GM21367 (cell line): ENCODE measurements around the gene TSPAN13.
"Not testable (repeated sequence)": the region's sequence is repeated elsewhere in the genome, so short reads cannot be mapped to it uniquely, and the experiment has no call there.

Experiments used
- ATAC-seq: cut with Tn5 transposase; IDR thresholded peaks from one replicate; pipeline ENCODE4 v1.9.1; 2021; ENCODE audit not compliant: unreplicated experiment

The TSPAN13 gene

DNA sequence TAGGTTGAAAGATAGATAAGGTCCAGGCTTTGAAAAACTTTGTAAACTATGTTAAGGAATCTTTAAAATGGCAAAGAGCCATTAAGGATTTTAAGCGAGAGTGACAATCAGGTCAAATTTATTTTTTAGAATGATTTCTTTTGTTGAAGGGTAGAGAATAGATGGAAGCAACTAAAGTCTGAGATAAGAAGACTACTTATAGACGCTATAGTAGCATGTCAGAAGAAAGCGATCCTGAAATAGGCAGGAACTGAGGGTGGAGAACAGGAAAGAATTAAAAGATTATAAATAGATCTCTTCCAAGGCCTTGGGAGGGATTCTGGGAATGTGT is 13.0 kb upstream of the TSPAN13 start:
- ATAC-seq: no peak

DNA sequence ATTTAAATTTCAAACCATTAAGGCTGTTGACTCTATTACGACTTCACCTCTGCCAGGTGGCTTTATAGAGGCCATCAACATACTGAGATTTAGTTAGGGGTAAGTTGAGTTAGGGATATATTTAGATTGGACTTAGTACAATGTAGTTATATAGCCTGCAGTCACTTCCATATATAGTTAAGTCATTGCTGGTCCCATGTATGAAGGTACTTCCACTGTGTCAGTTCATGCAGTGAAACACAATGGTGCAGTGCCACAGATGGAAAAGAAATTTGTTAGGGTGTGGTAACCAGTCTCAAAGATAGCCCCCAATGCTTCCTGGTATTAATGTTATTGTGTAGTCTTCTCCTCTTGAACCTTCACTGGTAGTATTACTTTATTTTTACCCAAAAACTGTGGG is 12.6 kb upstream of the TSPAN13 start:
- no peak for ATAC-seq

DNA sequence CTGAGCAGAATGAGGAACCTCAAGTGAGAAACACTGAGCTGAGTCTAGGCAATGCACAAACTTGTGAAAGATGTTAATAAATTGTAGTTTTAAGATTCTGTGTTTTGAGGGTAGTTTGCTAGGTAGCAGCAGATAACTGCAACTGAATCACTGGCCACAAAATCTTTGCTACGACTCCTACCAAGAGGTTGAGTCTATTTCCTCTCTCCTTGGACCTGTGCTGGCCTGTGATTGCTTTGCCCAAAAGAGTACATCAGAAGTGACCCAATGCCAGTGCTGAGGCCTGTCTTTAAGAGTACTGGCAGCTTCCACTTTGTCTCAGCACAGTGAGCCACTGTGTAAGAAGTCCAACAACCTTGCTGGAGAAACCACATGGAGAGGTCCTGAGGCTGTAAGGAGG is 11.9 kb upstream of the TSPAN13 start:
- ATAC-seq: no peak

DNA sequence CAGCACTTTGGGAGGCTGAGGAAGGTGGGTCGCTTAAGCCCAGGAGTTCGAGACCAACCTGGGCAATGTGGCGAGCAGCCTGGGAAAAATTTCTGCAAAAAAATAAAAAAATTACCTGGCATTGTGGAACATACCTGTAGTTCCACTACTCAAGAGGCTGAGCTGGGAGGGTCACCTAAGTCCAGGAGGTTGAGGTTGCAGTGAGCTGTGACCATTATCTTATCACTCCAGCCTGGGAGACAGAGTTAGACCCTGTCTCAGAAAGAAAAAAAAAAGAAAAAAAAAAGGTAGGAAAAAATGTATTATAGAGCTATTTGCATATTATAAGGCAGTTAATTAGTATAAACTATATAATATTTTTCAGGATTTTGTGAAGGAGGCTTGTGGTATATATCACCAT is 11.0 kb upstream of the TSPAN13 start:
- ATAC-seq: no peak

DNA sequence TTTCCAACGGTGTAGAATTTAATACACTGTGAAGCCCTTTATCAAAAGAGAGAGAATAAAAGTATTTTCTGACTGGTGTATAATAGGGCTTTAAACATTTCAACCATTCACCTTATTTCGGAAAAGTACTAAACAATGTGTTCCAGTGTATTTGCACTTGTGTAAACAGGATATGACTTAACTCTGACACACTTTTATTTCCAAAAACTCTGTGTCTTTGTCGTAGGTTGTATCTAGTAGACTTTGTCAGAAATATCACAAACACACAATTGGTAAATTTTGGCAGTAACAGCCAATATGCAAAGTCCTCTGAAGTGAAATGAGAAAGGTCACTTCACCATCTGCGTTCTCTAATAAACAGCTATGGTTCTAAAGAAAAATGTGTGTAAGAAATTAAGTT is 10.3 kb upstream of the TSPAN13 start:
- no peak for ATAC-seq

DNA sequence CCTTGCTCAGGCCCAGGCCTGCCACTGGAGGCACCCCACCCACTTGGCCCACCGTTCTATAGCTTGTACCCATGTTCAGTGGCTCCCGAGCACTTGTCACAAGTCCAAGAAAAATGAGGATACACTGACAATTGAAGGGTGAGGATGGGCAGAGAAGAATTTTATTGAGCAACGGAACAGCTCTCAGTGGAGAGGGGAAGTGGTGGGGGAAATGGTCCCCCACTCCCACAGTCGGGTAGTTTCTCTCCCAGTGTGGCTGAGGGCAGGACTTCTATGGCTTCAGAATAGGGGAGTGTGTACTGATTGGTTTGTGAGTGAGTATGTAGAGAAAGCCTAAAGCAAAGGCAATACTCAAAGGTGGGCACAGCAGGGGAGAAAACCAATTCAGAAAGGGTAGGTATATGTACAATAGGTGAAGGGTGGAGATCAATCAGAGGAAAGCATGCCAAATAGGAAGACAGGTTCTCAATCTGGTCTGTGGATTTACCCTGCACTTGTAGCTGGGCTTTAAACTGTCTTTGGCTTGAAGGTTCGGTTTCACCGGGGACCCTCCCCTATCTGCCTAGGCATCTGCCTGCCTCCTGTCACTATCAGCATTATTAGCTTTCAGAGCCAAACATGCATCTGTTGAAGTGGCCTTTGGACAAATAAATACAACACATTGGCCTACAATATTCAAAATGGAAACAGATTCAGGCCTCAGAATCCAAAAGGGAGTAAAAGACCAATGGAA is 8.9 kb upstream of the TSPAN13 start:
- no peak for ATAC-seq

DNA sequence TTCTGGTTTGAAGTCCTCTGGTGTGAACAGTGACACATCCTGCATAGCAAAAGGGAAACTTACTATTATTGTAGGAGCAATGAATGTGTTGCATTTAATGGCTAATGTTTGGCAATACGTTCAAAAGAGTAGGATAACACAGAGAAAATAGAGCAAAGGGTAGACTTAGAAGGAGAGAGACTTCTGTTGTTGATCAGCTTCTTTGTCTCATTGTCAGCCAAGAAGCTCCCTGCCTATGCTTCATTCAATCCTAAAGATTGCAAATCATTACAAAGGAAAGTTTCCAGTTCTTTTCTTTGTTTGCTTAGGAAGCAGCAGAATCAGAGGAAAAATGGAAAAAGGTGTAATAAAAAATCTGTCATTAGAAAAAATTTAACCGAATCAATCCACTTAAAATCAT is 7.9 kb upstream of the TSPAN13 start:
- no peak for ATAC-seq

DNA sequence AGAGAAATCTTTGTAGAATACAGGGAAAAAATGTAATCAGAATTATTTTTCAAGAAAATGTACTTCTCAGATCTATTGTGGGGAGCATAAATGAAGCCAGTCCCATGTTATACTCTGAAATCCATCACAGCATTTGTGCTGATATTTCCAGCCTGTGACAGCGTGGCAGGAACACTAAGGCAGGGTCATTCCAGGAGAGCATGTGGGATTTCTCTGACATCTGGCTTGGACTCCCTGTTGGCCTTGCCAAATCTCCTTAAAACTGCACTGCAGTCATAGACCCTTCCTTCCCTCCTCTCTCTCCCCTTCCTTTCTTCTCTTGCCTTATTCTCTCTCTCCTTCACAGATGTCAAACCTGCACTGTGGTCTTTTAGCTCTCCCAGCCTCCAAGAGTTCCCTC is 6.5 kb upstream of the TSPAN13 start:
- ATAC-seq: no peak

DNA sequence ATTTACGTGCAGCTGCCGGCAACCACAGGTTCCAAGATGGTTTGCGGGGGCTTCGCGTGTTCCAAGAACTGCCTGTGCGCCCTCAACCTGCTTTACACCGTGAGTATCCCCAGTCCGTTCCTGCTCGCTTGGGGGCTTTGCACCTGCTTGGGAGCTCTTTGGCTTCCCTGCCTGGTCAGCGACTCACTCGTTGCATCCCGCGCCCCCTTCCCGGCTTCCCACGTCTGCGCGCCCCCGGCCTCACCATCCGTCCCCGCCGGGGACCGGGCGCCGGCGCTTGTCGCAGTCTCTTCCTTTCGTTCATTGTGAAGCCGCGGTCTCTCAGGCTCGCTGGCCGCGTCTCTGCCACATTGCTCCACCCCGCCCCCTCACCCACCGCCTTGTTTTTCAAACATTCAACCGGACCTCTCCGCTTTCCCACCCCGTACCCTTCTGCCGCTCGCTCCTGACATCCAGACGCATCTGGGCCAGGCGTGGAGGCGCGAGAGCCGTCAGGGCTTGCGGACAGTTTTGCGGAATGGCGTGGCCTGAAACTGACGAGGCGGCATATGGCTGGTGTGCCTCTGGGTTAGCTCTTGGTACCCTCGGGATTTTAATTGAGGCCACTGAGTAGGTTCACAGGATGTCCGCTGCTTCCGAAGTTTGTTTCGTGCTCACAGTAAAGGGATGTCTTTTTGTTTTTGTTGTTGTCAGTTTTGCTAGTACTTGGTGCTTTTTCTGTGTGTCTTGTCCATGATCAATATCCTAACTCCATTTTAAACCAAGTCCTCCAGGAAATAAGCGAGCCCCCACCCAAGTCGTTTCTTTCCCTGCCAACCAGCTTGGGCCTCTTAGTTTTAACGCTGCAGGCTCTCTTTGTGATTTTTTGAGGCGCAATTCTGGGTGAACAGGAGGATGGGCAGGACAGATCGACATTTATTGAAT is 639 bp downstream of the TSPAN13 start:
- no peak for ATAC-seq

DNA sequence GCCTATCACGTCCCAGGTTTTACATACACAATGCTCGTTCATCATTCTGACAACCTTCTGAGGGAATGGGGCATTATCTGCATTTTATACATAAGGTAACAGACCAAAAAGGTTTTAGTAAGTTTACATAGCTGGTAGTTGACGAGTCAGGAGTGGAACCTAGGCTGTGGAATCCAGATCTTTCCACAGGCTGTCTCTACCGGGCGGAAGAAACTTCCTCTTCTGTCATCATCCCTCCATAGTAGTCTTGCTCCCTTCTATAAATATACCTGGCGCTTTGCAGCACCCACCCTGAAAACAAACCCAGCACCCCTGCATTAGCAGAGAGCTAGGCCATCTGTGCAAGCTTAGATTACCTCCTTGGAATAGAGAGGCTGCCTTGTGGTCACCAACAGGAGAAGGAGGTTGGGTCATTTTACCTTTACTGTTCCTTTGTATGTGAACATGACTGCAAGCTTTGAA is 1.3 kb downstream of the TSPAN13 start:
- no peak for ATAC-seq

DNA sequence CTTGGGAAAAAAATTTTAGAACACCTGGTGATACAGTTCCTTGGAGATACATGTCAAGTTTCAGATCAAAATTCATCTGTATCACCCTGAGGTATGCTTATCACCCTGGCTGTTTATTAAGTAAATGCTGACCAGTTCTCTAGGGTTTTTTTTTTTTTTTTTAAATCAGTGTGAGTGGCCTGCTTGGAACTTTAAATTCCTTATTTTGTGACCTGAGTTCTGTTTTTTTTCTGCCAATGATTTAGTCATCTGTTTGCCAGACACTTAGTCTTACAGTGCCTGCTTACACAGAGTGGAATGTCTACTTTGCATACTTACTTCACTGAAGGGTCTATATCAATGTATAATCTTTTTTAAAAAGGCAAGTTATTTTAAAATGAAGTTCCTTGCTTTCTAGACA is 1.8 kb downstream of the TSPAN13 start:
- no peak for ATAC-seq

DNA sequence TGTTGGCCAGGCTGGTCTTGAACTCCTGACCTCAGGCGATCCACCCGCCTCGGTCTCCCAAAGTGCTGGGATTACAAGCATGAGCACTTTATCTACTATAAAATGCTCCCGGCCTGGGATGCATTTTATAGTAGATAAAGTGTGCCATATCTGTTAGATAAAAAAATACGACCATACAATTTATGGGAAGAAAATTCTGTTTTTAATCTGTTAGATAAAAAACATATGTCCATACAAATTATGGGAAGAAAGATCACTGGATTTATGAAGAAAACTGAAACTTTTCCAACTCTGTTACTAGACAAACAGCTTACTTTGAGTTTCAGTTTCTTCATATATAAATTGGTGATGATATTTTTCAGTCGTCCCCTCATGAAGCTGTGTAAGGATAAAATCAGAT is 4.5 kb downstream of the TSPAN13 start:
- ATAC-seq: no peak

DNA sequence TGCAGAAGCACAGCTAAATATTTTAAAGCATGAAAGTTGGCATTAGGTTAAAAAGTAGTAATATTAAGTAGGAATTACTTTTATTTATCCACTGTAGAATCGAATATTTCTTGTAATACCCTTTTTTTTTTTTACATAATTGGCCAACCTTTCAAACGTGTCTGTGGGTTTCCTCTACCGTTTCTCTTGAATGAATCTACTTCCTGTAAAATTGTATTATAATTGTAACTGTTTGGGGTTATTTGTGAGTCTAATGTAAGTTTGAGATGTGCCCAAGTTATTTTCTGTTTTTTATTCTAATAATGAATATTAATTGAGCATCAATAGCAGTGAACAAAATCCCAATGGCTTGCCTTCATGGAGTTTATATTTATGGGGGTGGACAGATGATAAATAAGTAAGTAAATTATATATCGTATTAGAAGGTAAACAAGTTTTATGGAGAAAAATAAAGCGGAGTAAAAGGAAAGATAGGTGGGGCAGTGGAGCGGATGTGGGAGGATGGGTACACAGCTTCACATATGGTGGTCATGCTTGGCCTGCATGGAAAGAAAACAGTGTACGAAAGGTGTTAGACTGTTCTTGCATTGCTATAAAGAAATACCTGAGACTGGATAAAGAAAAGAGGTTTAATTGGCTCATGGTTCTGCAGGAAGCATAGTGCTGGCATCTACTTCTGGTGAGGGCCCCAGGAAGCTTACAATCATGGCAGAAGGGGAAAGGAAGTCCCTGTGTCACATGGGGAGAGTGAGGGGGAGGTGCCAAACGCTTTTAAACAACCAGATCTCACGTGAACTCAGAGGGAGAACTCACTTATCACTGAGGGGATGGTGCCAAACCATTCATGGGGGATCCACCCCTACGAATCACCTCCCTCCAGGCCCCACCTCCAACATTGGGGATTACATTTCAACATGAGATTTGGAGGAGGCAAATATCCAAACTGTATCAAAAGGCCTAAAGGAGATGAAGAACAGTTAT is 5.4 kb downstream of the TSPAN13 start:
- ATAC-seq: no peak

DNA sequence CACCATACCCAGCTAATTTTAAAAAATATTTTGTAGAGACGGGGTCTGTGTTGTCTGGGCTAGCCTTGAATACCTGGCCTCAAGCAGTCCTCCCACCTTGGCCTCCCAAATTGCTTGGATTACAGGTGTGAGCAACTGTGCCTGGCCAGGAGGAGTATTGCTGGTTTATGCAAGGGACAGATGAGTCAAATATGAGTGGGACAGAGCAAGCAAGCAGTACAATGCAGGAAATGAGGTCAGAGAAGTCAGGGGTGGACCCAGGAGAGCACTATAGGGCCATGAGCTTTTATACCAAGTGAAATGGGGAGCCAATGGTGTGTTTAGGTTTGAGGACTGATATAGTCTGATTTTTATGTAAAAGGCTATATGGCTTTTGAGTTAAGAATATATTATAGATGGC is 6.3 kb downstream of the TSPAN13 start:
- ATAC-seq: no peak

DNA sequence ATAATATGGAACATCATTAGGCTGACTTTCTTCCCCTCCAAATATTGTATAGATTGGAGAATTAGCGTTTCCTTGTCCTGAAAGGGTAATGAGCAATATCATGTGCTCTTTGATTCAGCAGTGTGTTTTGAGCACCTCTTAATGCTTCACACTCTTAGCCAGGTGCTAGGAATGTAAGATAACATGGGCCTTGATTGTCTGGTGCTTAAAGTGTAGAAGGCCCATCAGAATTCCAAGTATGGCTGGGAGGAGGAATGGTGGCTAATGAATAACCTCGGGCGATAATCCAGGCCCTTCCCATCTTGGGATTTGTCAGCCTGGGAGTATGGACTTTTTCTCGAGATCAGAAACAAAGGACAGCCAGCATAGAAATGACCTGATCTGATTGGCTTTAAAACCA is 8.6 kb downstream of the TSPAN13 start:
- no peak for ATAC-seq

DNA sequence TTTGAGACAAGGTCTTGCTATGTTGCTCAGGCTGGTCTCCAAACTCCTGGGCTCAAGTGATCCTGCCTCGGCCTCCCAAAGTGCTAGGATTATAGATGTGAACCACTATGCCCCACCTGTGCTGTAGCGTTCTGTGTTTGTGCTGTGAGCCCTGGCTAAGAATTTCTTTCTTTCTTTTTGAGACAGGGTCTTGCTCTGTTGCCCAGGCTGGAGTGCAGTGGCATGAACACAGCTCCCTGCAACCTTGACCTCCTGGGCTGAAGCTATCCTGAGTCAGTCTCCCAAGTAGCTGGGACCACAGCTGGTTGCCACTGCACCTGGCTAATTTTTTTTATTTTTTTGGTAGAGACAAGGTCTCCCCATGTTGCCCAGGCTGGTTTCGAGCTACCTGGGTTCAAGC is 11.4 kb downstream of the TSPAN13 start:
- ATAC-seq: no peak

DNA sequence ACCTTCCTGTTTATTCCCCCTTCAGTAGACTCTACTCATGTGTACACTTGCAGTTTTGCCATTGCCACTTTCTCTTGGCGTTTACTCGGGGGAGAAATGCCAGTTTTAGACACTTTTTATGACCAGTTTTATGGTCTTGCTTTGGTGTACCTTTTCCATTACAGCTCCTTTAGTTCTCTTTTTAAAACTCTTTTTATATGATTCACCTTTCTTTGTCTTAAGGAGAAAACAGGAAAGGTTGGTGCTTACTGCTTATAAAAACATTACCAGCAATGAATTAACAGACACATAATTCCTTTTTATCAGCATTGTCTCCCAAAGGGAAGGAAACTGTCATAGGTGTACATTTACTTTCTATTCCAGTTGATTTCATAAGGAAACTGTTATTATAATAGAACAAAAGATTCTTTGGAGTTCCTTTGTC is 11.9 kb downstream of the TSPAN13 start:
- ATAC-seq: no peak

DNA sequence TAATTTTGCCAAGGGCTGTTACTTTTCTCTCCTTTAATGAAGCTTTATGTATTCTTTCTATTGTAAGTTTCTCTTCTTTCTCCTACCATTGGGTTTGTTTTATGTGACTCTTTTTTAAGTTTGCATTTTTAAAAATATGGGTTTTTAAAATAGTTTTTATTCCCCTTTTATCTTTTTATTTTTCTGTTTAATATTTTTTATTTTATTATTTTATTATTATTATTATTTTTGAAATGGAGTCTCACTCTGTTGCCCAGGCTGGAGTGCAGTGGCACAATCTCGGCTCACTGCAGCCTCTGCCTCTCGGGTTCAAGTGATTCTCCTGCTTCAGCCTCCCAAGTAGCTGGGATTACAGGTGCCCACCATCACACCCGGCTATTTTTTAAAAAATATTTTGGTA is 16.4 kb downstream of the TSPAN13 start:
- not testable (repeated sequence) for ATAC-seq

DNA sequence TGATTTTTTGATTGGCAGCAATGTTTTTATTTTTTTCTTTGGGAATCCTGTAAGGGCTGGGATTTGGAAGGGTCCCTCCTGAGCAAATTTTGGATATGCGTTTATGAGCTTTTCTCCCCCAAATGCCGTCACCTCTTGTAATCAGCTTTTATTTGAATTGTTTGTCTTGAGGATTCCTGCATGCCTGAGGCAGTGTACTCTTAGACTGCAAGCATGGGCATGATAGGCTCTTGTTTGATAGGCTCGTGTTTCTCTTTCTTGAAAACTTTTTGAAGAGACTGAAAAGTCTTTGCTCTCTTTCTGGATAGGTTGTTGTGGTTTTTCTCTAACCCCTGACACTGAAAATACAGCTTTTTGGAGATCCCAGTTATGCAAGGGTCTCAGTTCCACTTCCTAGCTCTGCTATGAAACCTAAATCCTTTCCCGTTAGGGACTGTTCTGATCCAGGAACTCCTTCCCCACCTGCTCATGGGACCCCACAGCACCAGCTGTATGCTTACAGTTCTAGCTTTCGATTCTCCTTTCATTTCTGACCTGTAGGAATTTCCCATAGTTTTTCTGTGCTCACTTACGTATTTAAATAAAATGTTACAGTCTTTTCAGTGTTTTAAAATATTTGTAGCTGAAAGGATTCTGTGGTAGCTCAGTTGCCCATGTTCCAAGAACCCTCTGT is 17.2 kb downstream of the TSPAN13 start:
- no peak for ATAC-seq

DNA sequence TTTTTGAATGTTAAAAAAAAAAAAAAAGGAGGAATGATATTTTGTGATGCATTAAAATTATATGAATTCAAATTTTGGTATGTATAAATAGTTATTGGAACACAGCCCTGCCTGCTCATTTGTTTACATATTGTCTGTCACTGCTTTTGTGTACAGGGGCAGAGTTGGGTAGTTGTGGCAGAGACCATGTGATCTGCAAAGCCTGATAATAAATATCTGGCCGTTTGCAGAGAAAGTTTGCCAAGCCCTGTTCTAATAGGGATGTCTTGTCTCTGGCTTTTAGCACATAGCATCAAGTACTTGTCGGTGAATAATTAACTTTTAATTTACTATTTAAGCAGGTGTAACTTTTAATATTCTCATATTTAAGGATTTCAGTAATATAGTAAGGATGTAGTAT is 19.8 kb downstream of the TSPAN13 start:
- no peak for ATAC-seq

DNA sequence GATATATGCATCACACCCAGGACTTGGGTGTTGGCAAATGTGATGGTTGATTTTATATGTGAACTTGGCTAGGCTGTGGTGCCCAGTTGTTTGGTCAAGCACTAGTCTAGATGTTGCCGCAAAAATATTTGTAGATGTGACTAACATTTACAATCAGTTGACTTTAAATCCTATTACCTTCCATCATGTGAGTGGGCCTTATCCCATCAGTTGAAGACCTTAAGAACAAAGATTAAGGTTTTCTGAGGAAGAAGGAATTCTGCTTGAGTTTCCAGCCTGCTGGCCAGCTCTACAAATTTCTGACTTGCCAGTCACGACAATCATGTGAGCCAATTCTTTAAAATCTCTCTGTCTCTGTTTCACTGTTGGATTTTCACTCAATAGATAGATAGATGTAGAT is 20.3 kb downstream of the TSPAN13 start:
- no peak for ATAC-seq
